ENCODE data around the gene CCS.

DNA sequence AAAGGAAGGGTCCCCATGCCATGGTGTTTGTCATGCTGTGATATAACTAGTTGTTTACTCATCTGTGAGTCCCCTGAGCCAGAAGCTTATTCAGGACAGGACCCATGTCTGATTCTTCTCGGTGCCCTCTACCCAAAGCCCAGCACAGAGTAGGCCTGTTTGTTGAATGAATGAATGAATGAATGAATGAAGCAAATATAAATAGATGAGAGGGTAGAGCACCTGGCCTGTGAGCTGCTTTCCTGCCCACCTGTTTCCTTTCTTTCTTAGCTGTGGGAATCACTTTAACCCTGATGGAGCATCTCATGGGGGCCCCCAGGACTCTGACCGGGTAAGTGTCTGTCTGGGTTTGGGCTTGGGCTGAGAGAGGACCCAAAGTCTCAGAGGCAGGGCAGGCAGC, 7.2 kb downstream of the CCS start:
- TF ChIP-seq POLR2AphosphoS5 (IDR thresholded peaks at IDR 0.05): no peak
- TF ChIP-seq, protein P1, sequence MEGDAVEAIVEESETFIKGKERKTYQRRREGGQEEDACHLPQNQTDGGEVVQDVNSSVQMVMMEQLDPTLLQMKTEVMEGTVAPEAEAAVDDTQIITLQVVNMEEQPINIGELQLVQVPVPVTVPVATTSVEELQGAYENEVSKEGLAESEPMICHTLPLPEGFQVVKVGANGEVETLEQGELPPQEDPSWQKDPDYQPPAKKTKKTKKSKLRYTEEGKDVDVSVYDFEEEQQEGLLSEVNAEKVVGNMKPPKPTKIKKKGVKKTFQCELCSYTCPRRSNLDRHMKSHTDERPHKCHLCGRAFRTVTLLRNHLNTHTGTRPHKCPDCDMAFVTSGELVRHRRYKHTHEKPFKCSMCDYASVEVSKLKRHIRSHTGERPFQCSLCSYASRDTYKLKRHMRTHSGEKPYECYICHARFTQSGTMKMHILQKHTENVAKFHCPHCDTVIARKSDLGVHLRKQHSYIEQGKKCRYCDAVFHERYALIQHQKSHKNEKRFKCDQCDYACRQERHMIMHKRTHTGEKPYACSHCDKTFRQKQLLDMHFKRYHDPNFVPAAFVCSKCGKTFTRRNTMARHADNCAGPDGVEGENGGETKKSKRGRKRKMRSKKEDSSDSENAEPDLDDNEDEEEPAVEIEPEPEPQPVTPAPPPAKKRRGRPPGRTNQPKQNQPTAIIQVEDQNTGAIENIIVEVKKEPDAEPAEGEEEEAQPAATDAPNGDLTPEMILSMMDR (IDR thresholded peaks at IDR 0.05): no peak
- TF ChIP-seq EP300 (IDR thresholded peaks at IDR 0.05): no peak

All from esophagus muscularis mucosa (tissue), 4 donors.